Transverse colon (tissue), 4 donors: ENCODE results near the gene GNB1. TPM values are rescaled to one million over a fixed set of nuclear protein-coding genes. Genes with fewer than 3 reads are reported as not detected.
"Not testable (repeated sequence)": the region's sequence is repeated elsewhere in the genome, so short reads cannot be mapped to it uniquely, and the experiment has no call there.

Experiments used
- DNase-seq: peaks from one replicate; pipeline ENCODE4 v3.0.0-alpha.2; 2019
- H3K27ac ChIP-seq, 4 donors: fragments of 200-600 bp; sonication (generic); 2 replicates each; pipeline ENCODE4 v1.5.1; 2016 to 2018; ENCODE audit warnings: inconsistent platforms in 4 of 4
- H3K27me3 ChIP-seq: fragments of 200-600 bp; sonication (generic); 2 replicates; pipeline ENCODE4 v1.5.1; 2017; ENCODE audit warnings: inconsistent platforms
- H3K36me3 ChIP-seq, 4 donors: fragments of 200-600 bp; sonication (generic); 2 replicates each; pipeline ENCODE4 v1.5.1; 2017 to 2019; ENCODE audit warnings: inconsistent platforms in 4 of 4
- H3K4me1 ChIP-seq, 4 donors: fragments of 200-600 bp; sonication (generic); 2 replicates each; pipeline ENCODE4 v1.5.1; 2017 to 2020; ENCODE audit warnings: inconsistent platforms in 4 of 4
- H3K4me3 ChIP-seq, 4 donors: fragments of 200-600 bp; sonication (generic); 1 replicate in 1 of 4; 2 replicates in 3 of 4; pipeline versions ENCODE4 v1.5.1 to v1.6.1; 2017 to 2019; ENCODE audit warnings: inconsistent platforms in 4 of 4
- H3K9me3 ChIP-seq, 2 donors: fragments of 200-600 bp; sonication (generic); 2 replicates each; pipeline ENCODE4 v1.5.1; 2017 to 2019; ENCODE audit warnings: inconsistent platforms in 2 of 2
- CTCF ChIP-seq, 5 experiments: fragments of 200-600 bp in 3 of 5; fragments of 450-650 bp in 2 of 5; sonication (generic) in 3 of 5; IDR thresholded peaks; 1 replicate in 2 of 5; 2 replicates in 3 of 5; pipeline ENCODE4 v1.5.1; 2016 to 2017; ENCODE audit warnings: antibody characterized with exemption in 5 of 5, inconsistent platforms in 3 of 5, mild to moderate bottlenecking in 2 of 5, moderate library complexity in 1 of 5
- EP300 ChIP-seq: sonication (generic); formaldehyde crosslinking; IDR thresholded peaks from one replicate; pipeline ENCODE4 v1.6.1; 2017; ENCODE audit warnings: antibody characterized with exemption, low read depth
- POLR2A ChIP-seq: fragments of 450-650 bp; IDR thresholded peaks from one replicate; pipeline ENCODE4 v1.6.1; 2016; ENCODE audit warnings: antibody characterized with exemption, mild to moderate bottlenecking, moderate library complexity
- POLR2AphosphoS5 ChIP-seq, 3 donors: sonication (generic); formaldehyde crosslinking; IDR thresholded peaks; one replicate each; pipeline ENCODE4 v1.6.1; 2016; ENCODE audit warnings: antibody characterized with exemption in 3 of 3
- WGBS, 2 donors: methylation state at CpG; one replicate each; pipeline ENCODE4 v1.1.5; 2018; ENCODE audit warnings: low coverage in 1 of 2; 5-methylcytosine and 5-hydroxymethylcytosine counted together
- in situ Hi-C, 4 donors: fragments of 200-750 bp; cut with MboI; loops; one replicate each; pipeline versions ENCODE4 v1.15.0 to v1.15.1; 2017; ENCODE audit warnings: low sequenced_read_pairs in 3 of 4, low pct_ligation_motif_present in 1 of 4, low pct_unique_long_range_greater_than_20kb in 1 of 4
- intact Hi-C: fragments of 100-400 bp; cut with DNase I; formaldehyde crosslinking; loops from one replicate; pipeline ENCODE4 v1.15.1; 2023; ENCODE audit warnings: low total_unique reads
- total RNA-seq, 4 donors: library from RNA; depleted of rRNA; stranded (reverse); fragments of >200 nt; gene quantifications; one replicate each; pipeline ENCODE4 v1.1.0, GENCODE V29; 2016

GNB1 gene
- total RNA-seq, 4 donors from 2014 or later: 123 to 191 (median 174) TPM

GRCh38 chr1:1862905-1863547 is 27.9 kb downstream of the GNB1 start:
- Histone ChIP-seq H3K4me1 (peaks cover 19 to 73% (median 60%) of the 10 kb centered on the region in 4 donors), H3K9me3 (no peaks in the 10 kb centered on the region), H3K36me3 (no peaks in the 10 kb centered on the region), H3K27me3 (no peaks in the 10 kb centered on the region), H3K4me3 (no peak overlapping the region), H3K27ac (no peak overlapping the region)
- intact Hi-C loops (no loop called here), in situ Hi-C loops (no loop called here)
- TF ChIP-seq EP300 (no peak), POLR2AphosphoS5 (IDR thresholded peaks at IDR 0.05) (no peak), POLR2A (no peak), CTCF (IDR thresholded peaks at IDR 0.05) (no peak)
- DNase-seq: no peak
- 50 to 59% methylated on average over 2 to 6 of the region's 6 CpGs for WGBS, 2 donors

- peaks cover 24 to 85% (median 68%) of the 10 kb centered on the region in 4 donors for H3K4me1 ChIP-seq
- H3K4me3 ChIP-seq, H3K27me3 ChIP-seq, H3K36me3 ChIP-seq, DNase-seq, H3K27ac ChIP-seq, H3K9me3 ChIP-seq, in situ Hi-C loops, intact Hi-C loops: not testable (repeated sequence)
- 91% methylated on average over 13 of the region's 13 CpGs; no CpG with 5 or more reads in 1 of the 2 donors for WGBS, 2 donors
Observed at GRCh38 chr1:1861761-1862310, 29.1 kb downstream of the GNB1 start.

- intact Hi-C loops: no loop called here
- 74 to 83% methylated on average over 1 of the region's 1 CpG for WGBS, 2 donors
Observed at GRCh38 chr1:1861339-1861730, 29.6 kb downstream of the GNB1 start.

GRCh38 chr1:1859970-1860697 is 30.8 kb downstream of the GNB1 start:
- peak overlapping the region; percentile 78 to 87 (median 84) for H3K27ac ChIP-seq
- WGBS, 2 donors: 53 to 70% methylated on average over 3 to 8 of the region's 8 CpGs
- intact Hi-C loops, H3K9me3 ChIP-seq, in situ Hi-C loops, H3K27me3 ChIP-seq, DNase-seq, H3K4me3 ChIP-seq, H3K36me3 ChIP-seq: not testable (repeated sequence)
- H3K4me1 ChIP-seq: peaks cover 24 to 92% (median 63%) of the 10 kb centered on the region in 4 donors

More at GRCh38 chr1:1861339-1861730, 29.6 kb downstream of the GNB1 start:
- H3K27me3 ChIP-seq: no peaks in the 10 kb centered on the region
- no peak overlapping the region for H3K4me3 ChIP-seq
- DNase-seq: no peak
- peaks cover 24 to 90% (median 68%) of the 10 kb centered on the region in 4 donors for H3K4me1 ChIP-seq
- no peak for TF ChIP-seq CTCF (IDR thresholded peaks at IDR 0.05)
- no peak for TF ChIP-seq POLR2A
- TF ChIP-seq POLR2AphosphoS5 (IDR thresholded peaks at IDR 0.05): no peak
- TF ChIP-seq EP300: no peak
- no peaks in the 10 kb centered on the region for H3K9me3 ChIP-seq
- in situ Hi-C loops: no loop called here
- no peak overlapping the region for H3K27ac ChIP-seq
- H3K36me3 ChIP-seq: no peaks in the 10 kb centered on the region

- WGBS, 2 donors: 30 to 51% methylated on average over 3 to 9 of the region's 9 CpGs
- peak; percentile 80 for DNase-seq
- in situ Hi-C loops: no loop called here
- no peaks in the 10 kb centered on the region for H3K9me3 ChIP-seq
- peaks cover 24 to 84% (median 65%) of the 10 kb centered on the region in 4 donors for H3K4me1 ChIP-seq
- H3K27me3 ChIP-seq: no peaks in the 10 kb centered on the region
- H3K4me3 ChIP-seq: peak overlapping the region in 1 of 4 donors; percentile 16
- no peaks in the 10 kb centered on the region for H3K36me3 ChIP-seq
- peak overlapping the region; percentile 78 to 87 (median 84) for H3K27ac ChIP-seq
- intact Hi-C loops: no loop called here
- peak in 2 of 3 donors; percentile 45 to 54 for TF ChIP-seq POLR2AphosphoS5 (IDR thresholded peaks at IDR 0.05)
- no peak for TF ChIP-seq EP300
- peak in 3 of 5 experiments; percentile 28 to 41 (median 29) for TF ChIP-seq CTCF (IDR thresholded peaks at IDR 0.05)
- TF ChIP-seq POLR2A: no peak
Observed at GRCh38 chr1:1858382-1859086, 32.4 kb downstream of the GNB1 start.
